Breast epithelium (tissue), 4 donors: ENCODE data around the gene SUCLG2. TPM values are rescaled to one million over a fixed set of nuclear protein-coding genes. Genes with fewer than 3 reads are reported as not detected.

Experiments
- DNase-seq, 2 donors: peaks; one replicate each; pipeline ENCODE4 v3.0.0-alpha.2; 2019; ENCODE audit warnings: low spot score in 2 of 2
- H3K27ac ChIP-seq, 2 donors: fragments of 200-600 bp; sonication (generic) in 1 of 2; one replicate each; pipeline ENCODE4 v1.5.1; 2016 to 2019; ENCODE audit warnings: mild to moderate bottlenecking in 1 of 2
- H3K27me3 ChIP-seq, 2 donors: fragments of 200-600 bp; sonication (generic) in 1 of 2; one replicate each; pipeline versions ENCODE4 v1.5.1 to v1.6.0; 2017 to 2019; ENCODE audit warnings: control low read depth in 1 of 2, mild to moderate bottlenecking in 1 of 2
- H3K36me3 ChIP-seq: fragments of 200-600 bp; one replicate; pipeline ENCODE4 v1.5.1; 2019
- H3K4me1 ChIP-seq, 2 donors: fragments of 200-600 bp; sonication (generic); one replicate each; pipeline ENCODE4 v1.5.1; 2016 to 2019; ENCODE audit warnings: control low read depth in 1 of 2
- H3K4me3 ChIP-seq, 3 donors: fragments of 200-600 bp; sonication (generic); 1 replicate in 2 of 3; 2 replicates in 1 of 3; pipeline ENCODE4 v1.5.1; 2016 to 2019; ENCODE audit warnings: mild to moderate bottlenecking in 3 of 3, moderate library complexity in 2 of 3
- H3K9me3 ChIP-seq, 2 donors: fragments of 200-600 bp; sonication (generic) in 1 of 2; one replicate each; pipeline ENCODE4 v1.5.1; 2016 to 2019; ENCODE audit warnings: control low read depth in 1 of 2
- POLR2A ChIP-seq: fragments of 450-650 bp; IDR thresholded peaks from one replicate; pipeline ENCODE4 v1.6.1; 2016; ENCODE audit warnings: antibody characterized with exemption, mild to moderate bottlenecking, moderate library complexity
- POLR2AphosphoS5 ChIP-seq, 3 donors: sonication (generic); formaldehyde crosslinking; IDR thresholded peaks; one replicate each; pipeline ENCODE4 v1.6.1; 2017; ENCODE audit warnings: antibody characterized with exemption in 3 of 3
- intact Hi-C: fragments of 100-400 bp; cut with DNase I; formaldehyde crosslinking; loops from one replicate; pipeline ENCODE4 v1.15.1; 2023; ENCODE audit warnings: low total_unique reads
- total RNA-seq, 3 donors: library from RNA; depleted of rRNA; stranded (reverse); fragments of >200 nt; gene quantifications; one replicate each; pipeline ENCODE4 v1.1.0, GENCODE V29; 2016
- TF ChIP-seq, protein P1 (sequence below), 3 donors: fragments of 450-650 bp; IDR thresholded peaks; one replicate each; pipeline ENCODE4 v1.5.1; 2016 to 2017; ENCODE audit warnings: antibody characterized with exemption in 3 of 3, mild to moderate bottlenecking in 3 of 3, moderate library complexity in 3 of 3

SUCLG2 gene
- total RNA-seq, 3 donors from 2014 or later = 45.9 to 58.1 (median 52.8) TPM

DNA sequence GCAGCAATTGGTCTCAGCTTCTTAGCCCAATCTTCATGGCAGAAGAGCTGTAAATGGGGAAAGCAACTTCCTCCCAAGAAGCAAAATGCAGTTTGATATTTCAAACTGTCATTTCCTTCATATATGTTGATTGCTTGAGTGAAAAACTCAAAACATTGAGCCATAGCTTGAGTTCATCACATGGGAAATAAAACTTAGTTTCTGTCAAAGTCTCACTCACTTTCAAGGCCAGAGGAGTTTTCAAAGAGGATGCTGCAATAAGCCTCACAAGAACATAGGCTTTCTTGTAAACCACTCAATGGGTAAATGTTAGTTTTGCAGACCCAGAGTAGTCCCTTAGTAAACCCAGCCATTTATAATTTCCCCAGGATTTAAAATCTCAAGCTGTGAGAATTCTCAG is 29.1 kb upstream of the SUCLG2 start:
- intact Hi-C loops = no loop called here
- no peaks in the 10 kb centered on the region for H3K36me3 ChIP-seq
- TF ChIP-seq POLR2A (no peak), POLR2AphosphoS5 (IDR thresholded peaks at IDR 0.05) (no peak)

DNA sequence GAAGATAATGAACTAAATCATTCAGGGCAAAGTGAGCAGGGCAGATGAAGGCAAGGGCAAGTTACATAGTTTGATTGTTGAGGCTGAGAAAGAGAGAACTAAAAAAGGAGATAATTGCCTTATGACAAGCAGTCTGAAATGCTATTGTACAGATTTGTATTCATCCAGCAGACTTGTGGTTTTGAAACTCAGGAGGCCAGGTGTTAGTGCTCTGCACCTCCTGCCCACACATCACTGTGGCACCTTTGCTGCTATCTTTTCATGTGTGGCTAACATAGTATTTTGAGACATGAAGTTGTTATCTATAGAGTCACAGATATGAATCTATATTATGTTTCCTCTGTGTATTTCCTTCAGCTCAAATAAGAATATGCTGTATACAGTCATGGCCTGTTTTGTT is 24.3 kb upstream of the SUCLG2 start:
- TF ChIP-seq, protein P1, sequence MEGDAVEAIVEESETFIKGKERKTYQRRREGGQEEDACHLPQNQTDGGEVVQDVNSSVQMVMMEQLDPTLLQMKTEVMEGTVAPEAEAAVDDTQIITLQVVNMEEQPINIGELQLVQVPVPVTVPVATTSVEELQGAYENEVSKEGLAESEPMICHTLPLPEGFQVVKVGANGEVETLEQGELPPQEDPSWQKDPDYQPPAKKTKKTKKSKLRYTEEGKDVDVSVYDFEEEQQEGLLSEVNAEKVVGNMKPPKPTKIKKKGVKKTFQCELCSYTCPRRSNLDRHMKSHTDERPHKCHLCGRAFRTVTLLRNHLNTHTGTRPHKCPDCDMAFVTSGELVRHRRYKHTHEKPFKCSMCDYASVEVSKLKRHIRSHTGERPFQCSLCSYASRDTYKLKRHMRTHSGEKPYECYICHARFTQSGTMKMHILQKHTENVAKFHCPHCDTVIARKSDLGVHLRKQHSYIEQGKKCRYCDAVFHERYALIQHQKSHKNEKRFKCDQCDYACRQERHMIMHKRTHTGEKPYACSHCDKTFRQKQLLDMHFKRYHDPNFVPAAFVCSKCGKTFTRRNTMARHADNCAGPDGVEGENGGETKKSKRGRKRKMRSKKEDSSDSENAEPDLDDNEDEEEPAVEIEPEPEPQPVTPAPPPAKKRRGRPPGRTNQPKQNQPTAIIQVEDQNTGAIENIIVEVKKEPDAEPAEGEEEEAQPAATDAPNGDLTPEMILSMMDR (IDR thresholded peaks at IDR 0.05) = no peak
- no peak for TF ChIP-seq POLR2AphosphoS5 (IDR thresholded peaks at IDR 0.05)
- no peak for TF ChIP-seq POLR2A
- Histone ChIP-seq H3K27ac (no peak overlapping the region), H3K27me3 (no peaks in the 10 kb centered on the region), H3K9me3 (no peaks in the 10 kb centered on the region), H3K4me3 (no peak overlapping the region), H3K36me3 (no peaks in the 10 kb centered on the region), H3K4me1 (no peaks in the 10 kb centered on the region)
- no peak for DNase-seq
- intact Hi-C loops = no loop called here

More for the DNA sequence above, 29.1 kb upstream of the SUCLG2 start:
- no peak for DNase-seq
- Histone ChIP-seq H3K4me3 (no peak overlapping the region), H3K27me3 (no peaks in the 10 kb centered on the region), H3K9me3 (no peaks in the 10 kb centered on the region), H3K4me1 (no peaks in the 10 kb centered on the region), H3K27ac (no peak overlapping the region)

DNA sequence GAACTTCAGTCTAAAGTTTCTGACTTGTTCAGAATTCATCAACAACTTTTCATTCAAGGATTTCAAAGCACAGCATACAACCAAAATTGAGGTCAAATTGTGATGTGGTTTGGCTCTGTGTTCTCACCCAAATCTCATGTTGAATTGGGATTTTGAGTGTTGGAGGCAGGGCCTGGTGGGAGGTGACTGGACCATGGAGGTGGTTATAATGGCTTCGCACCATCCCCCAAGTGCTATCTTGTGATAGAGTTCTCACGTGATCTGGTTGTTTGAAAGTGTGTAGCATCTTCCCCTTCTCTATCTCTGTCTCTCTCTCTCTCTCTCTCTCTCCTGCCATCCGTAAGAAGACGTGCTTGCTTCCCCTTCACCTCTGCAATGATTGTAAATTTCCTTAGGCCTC is 19.6 kb upstream of the SUCLG2 start:
- Histone ChIP-seq H3K4me3 (no peak overlapping the region), H3K27me3 (no peaks in the 10 kb centered on the region), H3K9me3 (no peaks in the 10 kb centered on the region), H3K4me1 (no peaks in the 10 kb centered on the region), H3K36me3 (no peaks in the 10 kb centered on the region), H3K27ac (no peak overlapping the region)
- no peak for DNase-seq
- intact Hi-C loops = no loop called here
- TF ChIP-seq POLR2AphosphoS5 (IDR thresholded peaks at IDR 0.05) = no peak
- TF ChIP-seq, protein P1 (IDR thresholded peaks at IDR 0.05) = no peak
- no peak for TF ChIP-seq POLR2A

DNA sequence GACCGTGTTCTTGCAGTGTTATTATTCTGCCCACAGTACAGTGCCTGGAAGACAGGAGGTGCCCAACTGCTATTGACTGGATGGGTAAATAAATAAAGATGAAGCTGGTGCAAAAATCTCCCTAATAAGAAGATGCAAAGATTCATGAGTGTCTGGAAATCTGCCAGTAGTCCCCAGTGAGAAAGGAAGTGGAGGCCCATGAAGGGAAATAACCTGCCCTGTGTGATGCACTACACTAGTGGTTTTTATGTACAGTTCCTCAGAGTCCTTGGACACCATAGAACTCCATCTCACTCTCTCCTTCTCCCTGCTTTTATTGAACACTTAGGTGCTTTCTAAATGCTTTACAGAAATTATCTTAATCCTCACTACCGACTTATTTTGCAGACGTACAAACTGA is 8.3 kb upstream of the SUCLG2 start:
- DNase-seq = no peak
- intact Hi-C loops = no loop called here
- H3K9me3 ChIP-seq = no peaks in the 10 kb centered on the region
- TF ChIP-seq POLR2A (no peak), POLR2AphosphoS5 (IDR thresholded peaks at IDR 0.05) (no peak)
- TF ChIP-seq, protein P1 (IDR thresholded peaks at IDR 0.05) = no peak
- no peak overlapping the region for H3K27ac ChIP-seq
- H3K36me3 ChIP-seq = no peaks in the 10 kb centered on the region
- H3K27me3 ChIP-seq = no peaks in the 10 kb centered on the region
- H3K4me1 ChIP-seq = no peaks in the 10 kb centered on the region
- H3K4me3 ChIP-seq = no peak overlapping the region

DNA sequence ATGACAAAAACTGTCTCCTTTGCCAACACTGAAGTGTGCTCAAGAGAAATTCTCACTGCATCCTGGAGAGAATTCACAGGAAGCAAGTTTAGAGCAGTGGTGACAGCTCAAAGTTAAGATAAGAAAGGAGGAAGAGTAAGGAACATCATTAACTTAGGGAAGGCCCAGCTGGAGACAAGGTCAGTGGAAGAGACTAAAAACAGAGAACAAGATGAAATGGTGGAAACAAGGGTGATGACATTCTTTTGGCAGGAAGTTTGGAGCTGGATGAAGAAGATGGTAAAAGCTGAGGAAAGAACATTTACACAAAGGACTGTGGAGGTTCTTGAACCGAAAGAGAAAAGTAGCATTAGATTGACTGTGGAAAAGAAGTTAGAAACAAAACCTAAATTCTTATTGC is 6.7 kb upstream of the SUCLG2 start:
- TF ChIP-seq, protein P1 (IDR thresholded peaks at IDR 0.05) = no peak
- TF ChIP-seq POLR2AphosphoS5 (IDR thresholded peaks at IDR 0.05) (no peak), POLR2A (no peak)
- no peaks in the 10 kb centered on the region for H3K4me1 ChIP-seq
- DNase-seq = no peak
- H3K27me3 ChIP-seq = no peaks in the 10 kb centered on the region
- H3K4me3 ChIP-seq = no peak overlapping the region
- H3K36me3 ChIP-seq = no peaks in the 10 kb centered on the region
- no peaks in the 10 kb centered on the region for H3K9me3 ChIP-seq
- intact Hi-C loops = no loop called here
- H3K27ac ChIP-seq = no peak overlapping the region

DNA sequence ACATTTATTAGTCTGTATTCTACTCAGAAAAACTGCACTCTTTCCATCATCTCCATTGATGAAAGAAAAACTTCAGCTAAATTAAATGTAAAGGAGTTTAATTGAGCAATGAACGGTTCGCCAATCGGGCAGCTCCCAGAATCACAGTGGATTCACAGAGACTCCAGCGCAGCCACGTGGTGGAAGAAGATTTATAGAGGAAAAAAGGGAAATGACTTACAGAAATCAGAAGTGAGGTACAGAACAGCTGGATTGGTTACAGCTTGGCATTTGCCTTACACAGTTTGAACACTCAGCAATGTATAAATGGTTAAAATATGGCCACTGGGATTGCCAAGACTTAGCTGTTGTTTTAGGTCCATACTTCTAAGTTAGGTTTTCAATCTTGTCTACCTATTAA is 2.8 kb upstream of the SUCLG2 start:
- intact Hi-C loops = no loop called here
- H3K27me3 ChIP-seq = no peaks in the 10 kb centered on the region
- no peak overlapping the region for H3K4me3 ChIP-seq
- H3K4me1 ChIP-seq = peaks cover 0 to 7% of the 10 kb centered on the region in 2 donors
- no peak for DNase-seq
- no peaks in the 10 kb centered on the region for H3K36me3 ChIP-seq
- TF ChIP-seq POLR2A (no peak), POLR2AphosphoS5 (IDR thresholded peaks at IDR 0.05) (no peak)
- TF ChIP-seq, protein P1 (IDR thresholded peaks at IDR 0.05) = no peak
- H3K9me3 ChIP-seq = no peaks in the 10 kb centered on the region
- H3K27ac ChIP-seq = no peak overlapping the region
